ENCODE data around the gene TEKT2.

Gene TEKT2

DNA sequence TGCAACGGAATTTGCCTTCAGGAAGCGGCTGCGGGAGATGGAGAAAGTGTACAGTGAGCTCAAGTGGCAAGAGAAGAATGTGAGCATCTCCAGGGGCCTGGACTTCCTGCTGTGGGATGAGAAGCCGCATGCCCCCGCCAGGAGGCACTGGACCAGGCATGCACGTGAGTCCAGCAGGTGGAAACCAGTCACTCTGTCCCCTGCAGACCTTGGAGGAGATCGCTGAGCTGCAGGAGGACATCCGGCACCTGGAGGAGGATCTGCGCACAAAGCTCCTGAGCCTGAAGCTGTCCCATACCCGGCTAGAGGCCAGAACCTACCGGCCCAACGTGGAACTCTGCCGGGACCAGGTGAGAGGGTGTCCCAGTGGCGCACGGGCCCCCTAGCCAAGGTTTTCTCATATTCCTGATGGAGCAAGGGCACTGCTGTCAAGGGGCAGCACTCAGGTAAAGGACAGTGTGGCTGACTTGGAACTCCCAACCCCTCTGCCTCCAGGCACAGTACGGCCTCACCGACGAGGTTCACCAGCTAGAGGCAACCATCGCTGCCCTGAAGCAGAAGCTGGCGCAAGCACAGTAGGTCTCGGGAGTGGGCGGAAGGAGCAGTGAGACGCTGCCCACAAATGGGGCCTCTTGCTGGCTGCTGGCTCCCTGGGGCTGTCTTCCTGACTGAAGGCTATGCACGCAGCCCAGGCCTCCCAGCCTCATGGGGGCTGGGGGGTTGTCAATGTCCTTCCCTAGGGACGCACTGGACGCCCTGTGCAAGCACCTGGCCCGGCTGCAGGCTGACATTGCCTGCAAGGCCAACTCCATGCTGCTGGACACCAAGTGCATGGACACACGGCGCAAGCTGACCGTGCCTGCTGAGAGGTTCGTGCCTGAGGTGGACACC, 3.6 kb downstream of the TEKT2 start:
- no peak for DNase-seq (ENCODE audit: low spot score)

DNA sequence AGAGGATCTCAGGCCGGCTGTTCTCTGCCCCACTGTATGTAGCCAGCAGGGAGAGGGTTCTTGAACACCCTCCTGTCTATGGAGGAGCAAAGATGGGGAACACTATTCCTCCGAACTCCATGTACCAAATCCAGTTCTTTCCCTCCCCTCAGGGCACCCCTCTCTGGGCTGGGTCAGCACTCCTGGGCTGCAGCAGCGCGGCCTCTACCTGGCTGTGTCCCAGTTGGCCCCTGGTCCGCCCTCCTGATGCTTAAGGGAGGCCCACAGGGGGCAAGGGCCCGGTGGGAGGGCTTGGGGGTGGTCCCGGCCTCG, 4.3 kb downstream of the TEKT2 start:
- no peak for DNase-seq (ENCODE audit: low spot score)

DNA sequence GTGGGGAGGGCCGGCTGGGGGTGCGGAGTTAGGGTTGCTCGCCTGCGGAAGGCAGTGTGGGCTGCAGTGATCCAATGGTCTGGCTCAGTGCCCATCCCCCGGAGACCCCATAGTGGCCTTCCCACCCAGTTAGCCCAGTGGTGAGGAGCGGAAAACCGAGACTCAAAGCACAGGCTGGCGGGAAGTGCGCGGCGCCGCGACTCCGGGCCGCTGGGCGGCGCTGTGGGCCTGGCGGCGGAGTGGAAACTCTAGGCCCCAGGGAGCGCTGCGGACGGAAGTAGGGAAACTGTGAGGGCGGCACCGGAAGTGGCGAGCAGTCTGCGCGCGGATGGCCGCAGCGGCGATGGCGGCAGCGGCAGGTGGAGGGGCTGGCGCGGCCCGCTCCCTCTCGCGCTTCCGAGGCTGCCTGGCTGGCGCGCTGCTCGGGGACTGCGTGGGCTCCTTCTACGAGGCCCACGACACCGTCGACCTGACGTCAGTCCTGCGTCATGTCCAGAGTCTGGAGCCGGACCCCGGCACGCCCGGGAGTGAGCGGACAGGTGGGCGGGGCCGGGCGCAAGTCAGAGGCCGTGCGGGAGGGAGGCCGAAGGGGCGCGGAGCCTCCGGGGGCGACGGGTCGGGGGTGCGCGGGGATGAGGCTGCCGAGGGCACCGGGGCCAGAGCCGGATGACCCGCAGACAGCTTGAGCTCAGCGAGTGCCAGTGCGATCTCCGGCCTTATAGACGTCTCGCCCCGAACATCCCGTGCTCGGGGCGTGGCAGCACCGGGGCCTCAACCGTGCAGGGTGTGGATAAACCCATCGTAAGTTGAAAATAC, 4.9 kb downstream of the TEKT2 start, which contains the start of gene ADPRS:
Gene ADPRS, plus strand, starts transcription at position 316 of the 816 bp plus-strand sequence. Its CDS starts 13 bp downstream, at position 329.
- DNase-seq (ENCODE audit: low spot score): peak; percentile 68

DNA sequence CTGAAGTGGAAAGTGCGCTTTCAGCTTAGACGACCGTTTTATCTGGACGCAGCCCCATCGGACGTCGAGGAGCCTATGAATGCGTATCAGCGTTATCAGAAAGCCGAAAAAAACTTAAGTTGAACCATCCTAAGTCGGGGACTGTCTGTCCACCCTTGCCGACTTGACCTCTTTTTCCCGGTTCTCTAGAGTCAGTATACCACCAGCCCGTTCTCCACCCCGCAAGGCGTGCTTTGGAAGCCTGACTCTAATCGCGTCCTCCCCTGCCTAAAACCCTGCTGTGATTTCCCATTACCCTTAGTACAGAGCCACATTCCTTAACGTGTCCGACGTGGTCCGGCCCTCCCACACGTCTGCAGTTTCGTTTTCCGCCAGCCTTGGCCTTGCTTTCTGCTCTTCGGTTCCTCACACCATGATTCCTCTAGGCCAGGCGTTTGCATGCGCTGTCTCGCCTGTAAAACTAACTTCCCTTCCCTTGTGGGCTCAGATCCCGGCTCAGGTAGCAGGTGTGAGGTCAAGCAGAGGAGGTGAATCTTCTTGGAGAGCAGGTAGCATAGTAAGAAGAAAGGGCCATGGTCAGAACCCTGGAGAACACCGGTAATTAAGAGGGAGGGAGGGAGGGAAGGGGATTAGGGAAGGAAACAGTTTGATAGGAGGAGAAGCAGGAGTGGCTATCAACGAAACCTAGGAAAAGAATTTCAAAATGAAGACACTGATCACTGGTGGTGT, 5.7 kb downstream of the TEKT2 start:
- no peak for DNase-seq (ENCODE audit: low spot score)

DNA sequence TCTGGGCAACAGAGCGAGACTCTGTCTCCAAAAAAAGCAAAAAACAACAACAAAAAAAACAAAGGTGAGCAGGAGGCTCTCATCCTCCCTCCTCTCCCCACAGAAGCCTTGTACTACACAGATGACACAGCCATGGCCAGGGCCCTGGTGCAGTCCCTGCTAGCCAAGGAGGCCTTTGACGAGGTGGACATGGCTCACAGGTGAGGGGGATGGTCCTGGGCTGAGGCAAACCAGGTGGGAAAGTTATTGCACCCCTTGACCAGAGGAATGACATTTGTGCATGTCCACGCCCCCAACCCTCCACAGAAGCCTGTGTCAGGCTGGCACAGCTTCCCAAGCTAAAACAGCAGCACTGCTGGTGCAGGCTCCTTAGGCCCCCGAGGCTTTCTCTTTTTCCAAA, 7.2 kb downstream of the TEKT2 start:
- DNase-seq (ENCODE audit: low spot score): no peak

DNA sequence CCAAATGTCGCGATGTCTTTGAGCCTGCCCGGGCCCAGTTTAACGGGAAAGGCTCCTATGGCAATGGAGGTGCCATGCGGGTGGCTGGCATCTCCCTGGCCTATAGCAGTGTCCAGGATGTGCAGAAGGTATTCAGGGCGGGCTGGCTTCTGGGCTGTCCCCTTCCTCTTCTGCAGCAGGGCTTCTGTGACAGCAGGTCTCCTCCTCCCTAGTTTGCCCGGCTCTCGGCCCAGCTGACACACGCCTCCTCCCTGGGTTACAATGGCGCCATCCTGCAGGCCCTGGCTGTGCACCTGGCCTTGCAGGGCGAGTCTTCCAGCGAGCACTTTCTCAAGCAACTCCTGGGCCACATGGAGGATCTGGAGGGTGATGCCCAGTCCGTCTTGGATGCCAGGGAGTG, 7.8 kb downstream of the TEKT2 start:
- no peak for DNase-seq (ENCODE audit: low spot score)

DNA sequence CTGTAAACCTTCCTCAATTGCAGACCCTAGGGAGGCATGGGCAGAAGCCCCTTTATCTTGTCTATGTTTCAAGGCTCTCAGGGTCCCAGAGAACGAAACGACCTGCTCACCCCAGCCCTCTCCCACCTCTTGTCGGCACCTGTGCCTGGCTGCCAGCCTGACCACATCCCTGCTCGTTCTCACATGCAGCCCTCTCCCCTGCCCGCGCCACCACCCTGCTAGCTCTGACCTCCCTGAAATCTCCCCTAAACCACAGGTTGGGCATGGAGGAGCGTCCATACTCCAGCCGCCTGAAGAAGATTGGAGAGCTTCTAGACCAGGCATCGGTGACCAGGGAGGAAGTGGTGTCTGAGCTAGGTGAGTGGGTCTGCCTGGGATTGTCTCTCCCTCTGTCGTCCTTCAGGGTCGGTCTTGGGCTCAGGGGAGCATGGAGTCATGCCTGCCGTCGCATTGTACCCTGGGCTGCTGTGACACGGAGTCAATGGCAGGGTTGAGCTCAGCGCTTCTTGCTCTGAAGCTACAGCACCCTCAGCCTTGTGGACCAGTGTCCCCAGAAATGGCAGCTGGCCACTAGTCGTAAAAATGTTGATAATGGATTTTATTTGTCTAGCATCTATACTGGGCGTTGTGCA, 8.4 kb downstream of the TEKT2 start:
- no peak for DNase-seq (ENCODE audit: low spot score)

DNA sequence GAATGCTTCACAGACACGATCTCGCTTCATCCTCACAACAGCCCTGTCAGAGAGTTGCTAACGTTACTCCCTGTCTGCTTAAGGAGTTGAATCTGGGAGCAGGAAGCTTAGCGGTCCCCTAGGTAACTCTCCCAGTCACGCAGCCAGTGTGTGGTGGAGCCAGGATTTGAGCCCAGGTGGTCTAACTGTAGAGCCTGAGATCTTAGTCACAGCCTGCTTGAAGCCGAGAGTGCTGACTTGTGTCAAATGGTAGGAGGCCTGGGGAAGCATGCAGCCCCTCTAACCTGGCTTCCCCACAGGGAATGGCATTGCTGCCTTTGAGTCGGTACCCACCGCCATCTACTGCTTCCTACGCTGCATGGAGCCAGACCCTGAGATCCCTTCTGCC, 8.9 kb downstream of the TEKT2 start:
- DNase-seq (ENCODE audit: low spot score): no peak

DNA sequence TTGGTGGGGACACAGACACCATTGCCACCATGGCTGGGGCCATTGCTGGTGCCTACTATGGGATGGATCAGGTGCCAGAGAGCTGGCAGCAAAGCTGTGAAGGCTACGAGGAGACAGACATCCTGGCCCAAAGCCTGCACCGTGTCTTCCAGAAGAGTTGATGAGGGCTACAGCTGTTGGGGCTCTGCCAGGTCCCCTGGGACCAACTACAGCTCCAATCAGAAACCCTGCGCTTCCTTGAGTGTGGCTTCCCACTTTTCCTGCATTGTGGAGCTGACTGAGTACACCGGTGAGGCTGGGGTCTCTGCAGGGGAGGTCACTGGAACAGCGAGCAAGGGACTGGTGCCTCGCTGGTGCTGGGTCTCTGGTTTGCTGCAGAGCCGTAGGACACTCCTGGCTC, 9.3 kb downstream of the TEKT2 start:
- no peak for DNase-seq (ENCODE audit: low spot score)

DNA sequence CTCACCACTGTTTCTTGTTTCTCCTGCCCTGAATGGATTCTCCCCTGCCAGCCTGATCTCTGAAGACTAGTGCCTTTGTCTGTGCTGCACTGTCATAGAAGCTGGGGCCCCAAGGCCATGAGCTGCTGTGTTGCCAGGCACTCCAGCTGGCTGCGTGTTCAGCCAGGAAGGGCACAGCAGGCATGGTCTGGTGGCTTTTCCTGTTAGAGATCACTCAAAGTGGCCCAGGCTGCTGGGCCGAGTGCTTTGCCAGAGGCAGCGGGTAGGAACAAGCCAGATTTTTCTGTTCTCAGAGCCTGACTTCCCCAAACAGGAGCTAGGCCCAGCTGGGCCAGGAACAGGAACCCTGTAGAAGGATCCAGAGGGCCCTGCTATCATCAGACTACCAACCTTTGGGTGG, 10.0 kb downstream of the TEKT2 start:
- DNase-seq (ENCODE audit: low spot score): no peak

DNA sequence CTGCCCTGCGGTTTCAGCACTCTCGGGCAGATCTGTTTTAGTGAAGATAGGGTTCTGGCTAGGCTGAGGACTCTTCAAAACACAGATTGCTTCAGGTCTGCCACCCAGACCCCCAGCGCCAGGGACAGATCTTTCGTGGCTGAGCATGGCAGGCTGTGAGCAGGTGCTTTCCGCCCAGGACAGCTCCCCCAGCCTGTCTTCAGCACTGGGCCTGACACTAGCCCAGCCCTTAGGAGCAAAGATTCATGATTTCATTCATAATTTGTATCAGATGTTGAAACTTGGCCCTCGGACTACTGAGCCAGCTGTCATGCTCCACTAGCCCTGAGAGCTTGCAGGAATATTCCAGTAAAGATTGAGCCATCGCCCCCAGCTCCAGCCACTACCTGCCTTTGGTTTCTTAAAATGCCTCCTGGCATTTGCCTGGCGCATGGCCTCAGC, 10.7 kb downstream of the TEKT2 start:
- DNase-seq (ENCODE audit: low spot score): no peak

DNA sequence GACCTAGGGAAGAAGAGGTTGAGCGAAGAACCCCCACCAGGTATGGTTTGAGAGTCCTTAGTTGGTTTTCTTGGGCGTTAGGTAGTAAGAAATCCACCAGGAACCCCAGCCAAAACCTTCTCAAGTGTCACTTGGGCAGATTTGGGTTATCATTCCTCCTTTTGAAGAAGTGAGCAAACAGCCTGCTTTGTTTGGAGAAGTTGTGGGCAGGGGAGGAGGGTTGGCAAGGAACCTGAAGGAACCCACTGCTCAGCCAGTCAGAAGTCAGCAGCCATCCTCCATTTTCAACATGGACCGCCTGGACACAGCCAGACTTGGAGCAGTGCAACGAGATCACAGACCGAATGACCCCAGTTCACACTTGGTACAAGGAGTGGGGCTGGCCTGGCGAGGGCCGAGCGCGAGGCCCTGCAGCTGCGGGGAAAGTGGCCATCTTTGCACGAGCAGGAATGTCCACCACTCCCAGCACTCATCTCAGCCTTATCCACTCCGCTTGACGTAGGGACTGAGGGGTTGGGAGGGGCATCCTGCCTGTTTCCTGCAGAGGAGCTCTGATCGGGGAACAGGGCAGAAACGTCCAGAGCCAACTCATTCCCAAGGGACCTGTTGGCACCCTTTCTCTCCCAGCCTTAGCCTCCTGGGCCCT, 12.0 kb downstream of the TEKT2 start:
- no peak for DNase-seq (ENCODE audit: low spot score)

DNA sequence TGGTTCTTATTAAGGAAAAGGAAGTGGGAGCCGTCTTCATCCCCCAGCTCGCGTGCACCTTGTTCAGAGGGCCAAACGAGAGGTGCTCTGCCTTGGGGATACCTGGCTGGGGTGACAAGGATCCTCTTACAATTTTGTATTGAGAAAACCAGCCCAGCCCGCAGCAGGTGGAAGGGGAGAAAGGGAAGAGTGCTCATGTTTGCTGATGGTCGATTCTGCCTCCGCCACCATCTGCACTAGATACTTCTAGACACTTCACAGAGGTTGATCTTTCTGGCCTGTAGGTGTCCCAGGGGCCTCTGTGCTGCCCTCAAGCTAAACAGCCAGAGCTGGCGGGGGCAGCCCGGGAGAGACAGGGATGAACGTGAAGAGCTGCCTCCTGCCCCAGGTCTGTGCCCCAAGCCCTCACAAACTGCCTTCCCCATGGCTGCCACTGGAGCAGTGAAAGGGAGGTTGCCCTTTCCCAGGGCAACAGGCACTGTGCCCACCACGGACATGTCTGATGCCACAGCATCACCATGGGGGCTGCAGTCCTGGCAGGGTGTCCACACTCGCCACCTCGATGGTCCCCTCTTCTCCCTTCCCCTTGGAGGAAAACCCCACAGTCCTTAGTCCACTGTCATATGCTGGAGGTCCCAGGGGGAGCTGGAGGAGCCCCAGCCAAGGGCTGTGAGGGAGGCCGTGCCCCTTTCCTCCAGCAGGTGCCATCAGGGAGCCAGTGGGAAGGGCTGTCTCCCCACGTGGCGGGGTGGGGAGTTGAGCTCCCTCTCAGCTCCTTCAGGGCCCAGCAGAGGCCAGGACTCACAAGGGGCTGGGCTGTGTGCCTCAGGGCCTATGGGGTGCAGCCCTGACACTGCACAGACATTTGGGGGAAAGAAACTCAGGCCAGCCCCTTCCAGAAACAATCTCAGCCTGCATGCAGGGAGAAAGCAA, 12.9 kb downstream of the TEKT2 start:
- DNase-seq (ENCODE audit: low spot score): no peak

DNA sequence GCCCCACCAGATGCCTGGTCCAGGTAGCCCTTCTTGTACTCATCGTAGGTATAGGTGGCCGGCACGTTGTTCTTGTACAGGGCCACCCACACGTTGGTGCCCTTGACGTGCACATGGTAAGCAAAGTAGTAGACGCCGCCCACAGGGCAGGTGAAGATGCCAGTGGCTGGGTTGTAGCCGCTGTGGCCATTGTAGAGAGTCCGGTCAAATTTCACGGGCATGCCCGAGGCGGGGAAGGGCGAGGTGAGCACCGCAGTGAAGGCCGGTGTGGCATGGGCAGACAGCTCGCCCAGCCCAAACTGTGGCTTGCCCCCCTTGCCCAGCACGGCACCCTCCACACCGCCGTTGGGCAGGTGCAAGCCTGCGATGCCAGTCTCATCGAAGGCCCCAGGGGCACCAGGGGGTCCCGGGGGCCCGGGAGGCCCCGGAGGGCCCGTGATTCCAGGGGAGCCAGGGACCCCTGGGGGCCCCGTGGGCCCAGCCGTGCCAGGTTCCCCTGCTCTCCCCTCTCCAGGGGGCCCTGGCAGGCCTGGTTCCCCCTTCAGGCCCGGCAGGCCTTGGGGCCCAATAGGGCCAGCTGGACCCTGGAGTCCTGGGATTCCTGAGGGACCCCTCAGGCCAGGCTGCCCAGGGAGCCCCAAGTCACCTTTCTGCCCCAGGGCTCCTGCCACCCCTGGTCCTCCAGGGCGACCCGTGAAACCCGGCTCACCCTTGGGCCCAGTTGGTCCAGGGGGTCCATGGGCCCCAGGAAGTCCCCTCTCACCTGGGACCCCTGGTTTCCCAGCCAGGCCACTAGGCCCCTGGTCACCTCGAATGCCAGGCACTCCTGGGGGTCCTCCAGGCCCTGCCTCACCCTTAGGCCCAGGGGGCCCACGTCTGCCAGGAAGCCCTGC, 14.0 kb downstream of the TEKT2 start:
- DNase-seq (ENCODE audit: low spot score): no peak

DNA sequence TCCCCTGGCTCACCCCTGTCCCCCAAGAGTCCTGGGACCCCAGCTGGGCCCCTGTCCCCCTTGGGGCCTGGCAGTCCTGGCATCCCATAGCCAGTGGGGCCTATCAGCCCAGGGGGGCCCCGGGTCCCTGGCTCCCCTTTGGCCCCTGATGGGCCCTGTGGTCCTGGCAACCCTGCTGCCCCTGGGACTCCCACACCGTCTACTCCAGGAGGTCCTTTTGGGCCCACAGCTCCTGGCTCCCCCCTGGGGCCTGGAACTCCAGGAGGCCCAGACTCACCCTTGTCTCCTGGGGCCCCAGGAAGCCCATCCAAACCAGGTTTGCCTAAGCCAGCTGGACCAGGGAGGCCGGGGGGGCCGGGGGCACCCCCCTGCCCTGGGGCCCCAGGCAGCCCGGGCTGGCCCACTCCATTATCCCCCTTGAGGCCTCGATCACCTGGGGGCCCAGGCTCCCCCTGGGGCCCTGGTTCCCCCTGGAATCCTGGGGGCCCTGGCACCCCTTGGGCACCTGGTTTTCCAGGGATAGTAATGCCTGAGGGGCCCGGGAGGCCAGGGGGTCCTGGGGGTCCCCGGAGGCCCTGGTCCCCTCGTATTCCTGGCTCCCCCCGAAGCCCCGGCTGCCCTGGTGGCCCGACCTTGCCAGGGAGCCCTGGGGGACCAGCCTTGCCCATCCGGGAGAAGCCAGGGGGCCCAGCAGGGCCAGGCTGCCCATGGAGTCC, 14.9 kb downstream of the TEKT2 start:
- no peak for DNase-seq (ENCODE audit: low spot score)

DNA sequence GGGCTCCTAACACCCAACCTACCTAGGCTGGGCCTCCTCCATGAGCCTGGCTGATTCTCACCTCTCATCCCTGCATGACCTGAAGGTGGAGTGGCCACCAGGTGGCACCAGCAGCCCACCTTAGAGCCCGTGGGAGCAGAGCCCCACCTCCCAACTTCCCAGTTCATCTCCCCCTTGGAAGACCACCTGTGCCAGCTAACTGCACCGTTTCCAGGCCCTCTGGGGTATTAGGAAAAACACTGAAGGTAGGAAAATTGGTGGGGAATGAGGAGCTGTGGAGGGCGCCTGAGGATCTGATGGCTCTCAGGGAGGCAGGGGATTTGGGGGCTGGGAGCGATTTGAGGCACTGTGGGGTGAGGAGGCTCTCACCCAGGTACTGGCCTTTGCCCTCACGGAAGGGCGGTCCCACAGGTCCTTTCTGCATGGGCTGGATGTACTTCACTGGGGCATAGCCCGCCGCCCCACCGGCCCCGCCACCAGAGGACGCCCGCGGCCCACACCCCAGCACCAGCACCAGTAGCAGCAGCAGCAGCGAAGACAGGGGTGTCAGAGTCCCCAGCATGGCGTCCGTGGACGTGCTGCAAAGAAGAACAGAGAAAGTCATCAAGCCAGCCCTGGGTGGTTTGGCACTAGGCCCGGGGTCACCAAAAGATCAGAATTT, 15.9 kb downstream of the TEKT2 start:
- DNase-seq (ENCODE audit: low spot score): peak; percentile 63

DNA sequence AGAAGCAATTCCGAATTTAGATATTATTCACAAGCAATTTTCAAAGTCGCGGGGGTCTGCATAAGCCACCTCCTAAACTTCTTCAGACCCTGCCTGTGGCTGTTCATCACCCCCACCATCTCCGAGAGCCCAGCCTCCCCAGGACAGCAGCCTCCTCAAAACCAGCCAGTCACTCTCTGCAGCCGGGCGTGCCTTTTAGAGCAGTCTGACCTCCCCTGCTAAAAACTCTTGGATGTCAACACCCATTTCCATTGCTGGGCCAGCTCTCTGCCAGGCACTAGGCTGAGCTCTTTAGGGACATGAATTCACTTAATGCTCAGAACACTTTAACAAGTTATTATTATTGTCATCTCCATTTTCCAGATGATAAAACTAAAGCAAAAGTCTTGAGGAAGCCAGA, 16.5 kb downstream of the TEKT2 start:
- DNase-seq (ENCODE audit: low spot score): no peak

DNA sequence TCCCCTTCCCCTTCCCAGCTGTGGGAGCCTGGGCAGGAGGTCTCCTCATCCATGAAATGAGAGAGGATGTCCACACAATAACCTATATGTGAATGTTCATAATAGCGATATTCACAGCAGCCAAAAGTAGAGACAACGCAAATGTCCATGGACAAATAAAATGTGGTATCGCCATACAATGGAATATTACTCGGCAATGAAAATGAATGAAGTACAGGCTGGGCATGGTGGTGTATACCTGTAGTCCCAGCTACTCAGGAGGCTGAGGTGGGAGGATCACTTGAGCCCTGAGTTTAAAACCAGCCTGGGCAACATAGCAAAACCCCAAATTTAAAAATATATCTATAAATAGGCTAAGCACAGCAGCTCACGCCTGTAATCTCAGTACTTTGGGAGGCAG, 17.7 kb downstream of the TEKT2 start:
- no peak for DNase-seq (ENCODE audit: low spot score)
